ENCODE measurements around the gene COL23A1.

The COL23A1 gene

GRCh38 chr5:178360222-178360925 lies 229.8 kb downstream of the COL23A1 start:
- DNase-seq (ENCODE audit: low spot score), result no peak

GRCh38 chr5:178359738-178360137 lies 230.5 kb downstream of the COL23A1 start:
- DNase-seq (ENCODE audit: low spot score), result no peak

GRCh38 chr5:178357678-178358077 lies 232.5 kb downstream of the COL23A1 start:
- DNase-seq (ENCODE audit: low spot score), result no peak

- DNase-seq (ENCODE audit: low spot score), result no peak
These were observed 233.1 kb downstream of the COL23A1 start for GRCh38 chr5:178357121-178357521.

- DNase-seq (ENCODE audit: low spot score), result no peak
These were observed 233.7 kb downstream of the COL23A1 start for GRCh38 chr5:178356431-178356872.

- DNase-seq (ENCODE audit: low spot score), result no peak
These were observed 234.5 kb downstream of the COL23A1 start for GRCh38 chr5:178355671-178356070.

- DNase-seq (ENCODE audit: low spot score), result no peak
These were observed 236.7 kb downstream of the COL23A1 start for GRCh38 chr5:178353461-178353860.

- DNase-seq (ENCODE audit: low spot score), result no peak
These were observed 238.2 kb downstream of the COL23A1 start for GRCh38 chr5:178352035-178352349.

GRCh38 chr5:178351221-178352034 lies 238.8 kb downstream of the COL23A1 start:
- DNase-seq (ENCODE audit: low spot score), result no peak

- no peak for DNase-seq (ENCODE audit: low spot score)
These were observed 239.6 kb downstream of the COL23A1 start for GRCh38 chr5:178350361-178351220.

- DNase-seq (ENCODE audit: low spot score), result no peak
These were observed 240.4 kb downstream of the COL23A1 start for GRCh38 chr5:178349625-178350353.

GRCh38 chr5:178349075-178349511 lies 241.1 kb downstream of the COL23A1 start:
- no peak for DNase-seq (ENCODE audit: low spot score)

GRCh38 chr5:178348356-178349074 lies 241.7 kb downstream of the COL23A1 start:
- no peak for DNase-seq (ENCODE audit: low spot score)

GRCh38 chr5:178347956-178348355 lies 242.2 kb downstream of the COL23A1 start:
- no peak for DNase-seq (ENCODE audit: low spot score)

GRCh38 chr5:178346607-178347334 lies 243.4 kb downstream of the COL23A1 start:
- no peak for DNase-seq (ENCODE audit: low spot score)

- DNase-seq (ENCODE audit: low spot score), result no peak
These were observed 246.9 kb downstream of the COL23A1 start for GRCh38 chr5:178343306-178343705.

GRCh38 chr5:178341851-178342140 lies 248.4 kb downstream of the COL23A1 start:
- no peak for DNase-seq (ENCODE audit: low spot score)

- DNase-seq (ENCODE audit: low spot score), result no peak
These were observed 248.9 kb downstream of the COL23A1 start for GRCh38 chr5:178341091-178341850.

- no peak for DNase-seq (ENCODE audit: low spot score)
These were observed 249.6 kb downstream of the COL23A1 start for GRCh38 chr5:178340637-178341036.

- no peak for DNase-seq (ENCODE audit: low spot score)
These were observed 250.0 kb downstream of the COL23A1 start for GRCh38 chr5:178340187-178340586.
